ENCODE results near the gene AVPR1B.

AVPR1B gene

DNA sequence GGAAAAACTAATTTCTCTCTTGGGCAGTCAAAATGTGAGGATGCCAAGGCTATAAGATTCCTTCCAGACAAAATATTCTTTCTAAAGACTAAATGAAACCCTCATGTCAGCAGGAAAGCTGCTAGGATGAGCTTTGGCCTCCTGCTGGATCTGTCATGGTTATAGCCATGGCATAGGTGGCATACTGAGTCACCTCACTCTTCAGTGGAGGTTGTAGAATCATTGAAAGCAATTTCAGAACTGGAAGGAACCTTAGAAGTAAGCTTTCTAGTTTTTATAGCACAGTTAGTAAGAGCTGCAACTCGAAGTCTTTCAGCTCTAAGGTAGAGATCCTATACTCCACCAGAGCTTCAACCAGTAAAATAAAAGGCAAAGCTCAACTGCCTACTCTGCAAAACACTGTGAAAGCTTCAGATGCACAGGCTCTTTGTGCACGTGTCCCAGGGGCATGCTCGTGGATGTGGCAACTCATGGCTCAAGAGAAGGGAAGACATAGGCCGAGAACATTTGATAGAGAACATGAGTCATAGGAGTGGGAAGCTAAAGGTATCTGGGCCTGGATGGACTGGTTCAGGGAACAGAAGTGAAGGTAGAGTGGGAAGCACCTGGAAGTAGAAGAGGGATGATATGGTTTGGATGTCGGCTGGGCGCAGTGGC, 5.8 kb downstream of the AVPR1B start:
- DNase-seq = no peak

DNA sequence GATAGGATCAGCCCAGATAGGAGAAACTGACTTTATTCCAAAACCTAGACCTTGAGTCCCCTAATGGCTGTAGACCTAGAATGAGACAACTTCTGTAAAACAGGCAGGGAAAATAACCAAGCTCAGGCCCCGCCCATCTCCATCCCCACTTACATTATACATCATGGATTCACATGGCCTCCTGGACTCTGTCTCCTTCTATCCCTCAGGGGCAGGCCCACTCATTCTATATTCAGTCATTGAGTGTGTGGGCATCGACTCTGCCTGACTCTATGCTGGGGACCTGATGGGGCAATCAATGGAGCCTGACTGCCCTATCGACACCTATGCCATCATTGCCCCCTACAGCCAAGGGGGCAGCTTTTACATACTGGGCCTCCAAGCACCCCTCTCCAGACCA, 6.4 kb downstream of the AVPR1B start:
- DNase-seq = no peak

DNA sequence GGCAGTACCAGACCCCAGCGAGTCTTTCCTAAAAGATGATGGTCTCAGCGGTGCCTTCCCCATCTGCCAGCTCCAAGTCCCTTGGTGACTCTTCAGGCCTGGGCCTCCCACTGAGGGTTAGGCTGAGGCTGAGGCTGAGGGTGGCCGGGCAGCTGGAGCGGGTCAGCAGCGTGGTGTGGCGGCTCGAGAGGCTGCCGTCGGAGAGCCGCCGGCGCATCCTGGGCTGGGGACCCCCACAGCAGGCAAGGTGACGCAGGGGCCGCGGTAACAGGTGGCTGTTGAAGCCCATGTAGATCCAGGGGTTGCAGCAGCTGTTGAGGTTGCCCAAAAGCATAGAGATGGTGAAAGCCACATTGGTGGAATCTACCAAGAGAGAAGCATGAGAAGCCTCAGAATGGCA, 7.0 kb downstream of the AVPR1B start:
- DNase-seq = no peak

DNA sequence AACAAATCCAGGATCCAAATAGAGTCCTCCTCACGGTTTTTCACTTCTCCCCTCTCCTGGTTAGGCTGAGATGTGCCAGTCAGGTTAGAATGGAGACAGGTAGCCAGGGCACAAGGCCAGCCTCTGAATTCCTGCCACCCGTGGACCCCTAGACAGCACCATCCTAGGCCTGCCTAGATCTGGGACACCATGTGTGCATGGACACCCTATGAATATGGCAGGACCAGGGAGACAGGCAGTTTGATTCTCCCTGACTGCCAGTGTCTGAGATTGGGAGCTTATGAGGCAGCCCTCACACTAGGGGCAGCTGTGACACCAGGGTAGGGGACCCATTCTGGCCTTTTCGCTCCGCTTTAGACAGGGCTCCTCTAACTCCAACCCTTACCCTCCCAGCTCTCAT, 7.5 kb downstream of the AVPR1B start:
- DNase-seq = no peak

DNA sequence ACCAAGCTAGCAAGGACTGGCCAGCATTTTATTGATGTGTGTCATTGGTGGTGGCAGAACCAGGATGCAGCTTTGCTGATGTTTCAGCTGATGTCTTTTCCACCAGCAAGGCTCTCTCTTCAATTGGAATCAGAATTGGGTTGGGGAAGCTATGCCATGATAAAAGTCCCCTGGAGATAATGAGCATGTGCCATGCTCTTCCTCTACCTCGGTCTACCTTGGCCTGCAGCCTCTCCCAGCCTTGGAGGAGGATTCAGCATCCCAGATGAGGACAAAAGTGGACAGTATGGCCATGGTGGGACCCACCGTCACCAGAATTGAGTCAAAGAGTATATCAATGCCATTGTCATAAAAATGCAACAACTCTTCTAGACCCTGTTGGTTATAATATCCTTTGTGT, 8.6 kb downstream of the AVPR1B start:
- DNase-seq = no peak

DNA sequence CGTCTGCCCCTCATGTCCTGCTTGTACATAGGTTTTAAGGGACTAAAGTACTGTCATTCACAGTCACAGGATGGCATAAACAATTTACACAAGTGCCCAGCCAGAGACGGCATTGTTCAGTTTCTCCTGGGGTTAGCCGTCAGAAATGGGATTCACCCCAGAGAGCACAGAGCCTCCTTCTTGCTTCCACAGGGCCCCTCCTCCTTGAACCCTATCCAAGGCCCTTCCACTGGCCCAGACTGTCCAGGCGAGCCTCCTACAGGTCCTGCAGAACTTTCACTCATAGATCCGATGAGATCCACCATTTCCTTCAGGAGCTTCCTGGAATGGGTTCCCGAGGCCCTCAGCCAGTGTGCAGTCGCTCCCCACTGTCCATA, 10.0 kb downstream of the AVPR1B start:
- no peak for DNase-seq

DNA sequence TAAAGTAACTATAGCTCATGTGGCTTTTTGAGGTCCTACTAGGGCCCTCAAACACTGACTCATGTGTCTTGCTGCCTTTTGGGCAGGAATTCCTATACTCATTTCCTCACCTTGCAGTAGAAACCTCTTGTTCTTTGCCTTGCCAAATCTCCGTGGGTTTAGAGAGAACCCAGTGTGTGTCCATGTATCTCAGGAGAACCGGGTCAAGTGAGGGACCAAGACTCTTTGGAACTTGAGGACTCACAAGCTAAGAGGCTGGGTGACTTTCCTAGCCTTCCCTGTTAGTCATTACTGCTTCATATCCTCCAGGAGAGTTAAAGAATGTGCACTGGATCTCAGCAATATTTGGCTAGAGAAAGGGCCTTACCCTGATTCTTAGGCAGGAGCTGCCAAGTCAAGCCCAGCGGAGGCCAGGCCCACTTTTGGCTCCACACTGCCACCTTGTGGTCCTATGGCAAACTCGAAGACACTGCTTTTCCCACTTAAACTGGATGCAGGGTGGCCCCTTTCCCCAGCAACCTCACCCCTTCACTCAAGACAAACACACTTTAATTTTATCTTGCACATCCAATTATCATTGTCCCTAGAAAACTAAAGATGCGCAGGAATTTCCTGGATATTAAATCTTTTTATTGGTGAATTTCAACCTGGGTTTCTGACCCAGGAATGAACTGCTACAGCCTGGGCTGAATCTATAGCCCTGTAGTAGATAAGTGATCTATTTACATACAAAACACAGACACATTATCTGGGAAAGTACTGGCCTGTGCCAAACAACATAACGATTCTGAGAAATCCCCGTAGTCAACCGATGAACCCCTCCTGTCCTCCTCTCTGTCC, 10.6 kb downstream of the AVPR1B start:
- DNase-seq = peak; percentile 72 to 74

DNA sequence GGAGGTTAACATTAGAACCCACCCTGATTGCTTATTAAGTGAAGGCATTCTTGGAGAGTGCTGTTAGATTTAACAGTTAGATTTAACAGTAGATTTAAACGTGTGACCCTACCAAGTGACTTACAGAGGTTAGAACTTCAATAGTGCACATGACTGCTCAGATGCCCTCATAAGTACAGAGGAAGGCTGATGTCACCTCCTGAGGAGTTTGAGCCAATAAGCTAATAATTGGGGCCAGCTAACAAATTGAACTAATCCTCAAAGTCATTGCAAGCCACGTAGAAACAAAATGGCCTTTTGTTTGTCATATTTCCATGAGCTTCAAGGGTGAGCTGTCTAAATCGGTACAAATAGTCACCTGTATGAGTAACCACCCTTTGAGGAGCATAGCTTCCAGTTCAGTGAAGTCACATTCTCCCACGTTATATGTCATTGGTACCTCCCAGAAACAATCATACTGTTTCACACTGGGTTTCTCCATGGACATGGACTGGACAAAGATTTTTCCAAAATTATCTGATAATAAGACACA, 11.7 kb downstream of the AVPR1B start:
- no peak for DNase-seq

DNA sequence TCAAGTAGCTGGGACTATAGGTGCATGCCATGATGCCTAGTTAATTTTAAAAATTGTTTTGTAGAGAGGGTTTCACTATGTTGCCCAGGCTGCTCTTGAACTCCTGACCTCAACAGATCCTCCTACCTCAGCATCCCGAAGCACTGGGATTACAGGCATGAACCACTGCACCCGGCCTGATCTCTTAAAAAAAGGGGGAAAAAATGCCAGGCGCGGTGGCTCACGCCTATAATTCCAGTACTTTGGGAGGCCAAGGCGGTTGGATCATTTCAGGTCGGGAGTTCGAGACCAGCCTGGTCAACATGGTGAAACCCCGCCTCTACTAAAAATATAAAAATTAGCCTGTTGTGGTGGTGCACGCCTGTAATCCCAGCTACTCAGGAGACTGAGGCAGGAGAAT, 13.2 kb downstream of the AVPR1B start:
- no peak for DNase-seq

DNA sequence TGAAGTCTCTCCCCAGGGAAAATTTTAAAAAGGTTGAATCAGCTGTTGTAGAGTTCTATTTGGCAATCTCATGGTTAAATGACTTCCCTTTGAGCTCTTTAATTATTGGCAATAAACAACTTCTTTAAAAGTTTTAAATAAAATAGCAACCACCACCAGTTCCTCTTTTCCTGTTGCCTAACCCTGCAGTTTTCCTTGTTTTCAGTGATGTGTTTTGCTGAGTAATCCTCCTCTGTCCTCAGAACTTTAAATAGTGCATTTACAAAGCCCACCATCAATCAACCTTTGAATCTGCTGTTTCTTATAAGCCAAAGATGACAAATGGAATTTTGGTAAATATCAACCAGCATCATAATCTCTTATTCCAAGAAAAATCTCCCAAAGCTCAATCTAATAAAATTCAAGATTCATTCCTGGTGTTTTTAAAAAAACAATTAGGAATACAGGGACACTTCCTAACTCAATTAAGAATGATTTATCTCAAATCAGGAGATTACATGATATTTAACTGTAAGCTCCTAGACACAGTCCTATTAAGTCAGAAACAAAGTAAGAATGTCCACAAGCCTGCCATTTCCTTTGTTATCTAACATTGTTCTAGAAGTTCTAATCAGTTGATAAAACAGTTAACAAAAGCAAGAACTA, 14.8 kb downstream of the AVPR1B start:
- no peak for DNase-seq

DNA sequence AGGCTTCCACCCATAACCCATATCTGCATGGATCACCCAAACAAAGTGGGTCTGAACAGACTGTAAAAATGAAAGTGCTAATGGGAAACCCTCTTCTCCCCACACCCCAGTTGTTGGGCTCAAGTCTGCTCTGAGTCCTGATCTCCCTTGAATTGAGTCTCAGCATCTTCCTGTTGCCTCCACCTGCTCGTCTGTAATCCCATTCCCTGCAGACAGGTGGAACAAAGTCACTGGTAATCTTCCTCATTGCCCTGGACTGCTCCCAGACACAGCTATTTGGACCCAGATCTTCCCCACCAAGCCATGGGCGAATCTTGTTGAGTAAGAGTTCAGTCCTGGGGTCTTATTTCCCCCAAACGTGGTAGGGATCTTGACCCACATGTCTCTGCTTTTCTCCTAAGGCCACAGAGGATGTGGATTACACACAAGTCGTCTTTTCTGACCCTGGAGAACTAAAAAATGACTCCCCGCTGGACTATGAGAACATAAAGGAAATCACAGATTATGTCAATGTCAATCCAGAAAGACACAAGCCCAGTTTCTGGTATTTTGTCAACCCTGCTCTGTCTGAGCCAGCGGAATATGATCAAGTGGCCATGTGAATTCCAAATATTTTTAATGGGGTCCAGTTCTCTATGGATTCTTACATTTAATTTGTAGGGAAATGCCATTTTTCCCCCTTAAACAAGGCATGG, 15.7 kb downstream of the AVPR1B start:
- DNase-seq = no peak

DNA sequence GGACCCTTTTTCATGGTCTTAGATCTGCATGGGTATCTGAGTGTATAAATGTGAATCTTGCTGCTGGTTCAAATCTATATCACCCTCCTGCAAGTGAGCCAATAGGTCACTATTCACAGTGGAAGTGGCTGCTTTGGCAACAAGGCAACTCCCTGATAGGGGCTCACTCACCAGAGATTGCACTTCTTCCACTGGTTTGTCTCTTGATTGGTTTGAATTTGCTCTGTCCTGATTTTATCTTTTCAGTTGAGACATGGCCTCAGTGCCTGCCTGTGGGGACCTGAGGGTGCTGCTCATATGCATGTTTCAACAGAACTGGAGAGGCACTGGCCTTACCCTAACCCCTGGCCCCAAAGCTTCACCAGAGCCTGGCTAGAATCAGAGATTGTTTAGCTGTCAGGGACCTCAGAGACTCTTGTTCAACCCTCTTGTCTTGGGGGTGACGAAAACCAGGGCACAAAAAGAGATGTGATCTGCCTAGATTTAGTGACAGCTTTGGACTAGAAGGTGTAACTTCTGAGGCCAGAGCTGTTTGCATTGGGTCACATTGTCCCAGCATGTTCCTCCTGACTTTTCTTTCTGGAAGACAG, 16.9 kb downstream of the AVPR1B start:
- DNase-seq = no peak

DNA sequence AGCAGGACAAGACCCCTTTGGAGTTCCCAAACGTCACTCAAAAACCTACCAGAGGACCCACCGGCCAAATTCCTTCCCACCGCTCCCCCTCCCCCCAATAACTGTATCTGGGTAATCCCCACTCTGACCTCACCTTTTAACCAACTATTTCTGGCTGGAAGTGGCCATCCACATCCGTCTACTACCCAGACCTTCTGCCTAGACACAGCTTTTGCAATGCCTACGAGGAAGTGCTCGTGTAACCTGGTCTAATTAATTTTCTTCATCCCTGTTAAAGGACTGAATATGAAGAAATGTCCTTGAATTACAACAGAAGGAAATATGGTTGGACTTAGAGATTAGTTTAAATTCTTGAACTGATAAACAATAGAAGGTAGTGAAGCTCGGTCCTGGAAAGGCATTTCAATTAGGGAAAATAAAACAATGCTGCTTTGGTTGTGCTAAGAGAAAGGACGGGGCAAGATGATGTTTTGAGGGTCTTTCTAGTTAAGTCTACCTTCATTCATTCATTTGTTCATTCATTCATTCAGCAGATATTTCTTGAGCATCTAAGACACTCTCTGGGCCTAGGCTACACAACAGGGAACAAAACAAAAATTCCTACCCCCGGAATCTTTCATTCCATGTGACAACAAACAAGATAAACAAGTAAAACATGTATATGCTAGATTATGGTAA, 18.8 kb downstream of the AVPR1B start:
- DNase-seq = no peak

DNA sequence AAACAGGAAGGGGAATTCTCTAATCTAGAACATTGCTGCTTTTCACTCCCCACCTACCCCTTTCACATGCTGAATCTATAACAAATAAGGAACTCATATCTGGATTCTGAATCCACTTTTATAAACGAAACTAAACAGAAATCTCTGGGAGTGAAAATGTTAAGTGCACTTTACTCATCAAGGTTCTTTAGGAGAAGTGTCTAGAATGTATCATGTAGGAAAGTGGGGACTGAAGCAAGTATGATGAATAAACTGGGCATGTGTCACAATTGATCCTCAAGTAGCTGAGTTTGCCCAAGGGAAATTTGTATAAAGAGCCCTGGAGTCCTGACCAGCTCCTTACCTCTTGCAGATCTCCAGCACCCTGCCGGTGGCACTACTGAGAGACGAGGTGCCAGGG, 19.8 kb downstream of the AVPR1B start:
- no peak for DNase-seq

DNA sequence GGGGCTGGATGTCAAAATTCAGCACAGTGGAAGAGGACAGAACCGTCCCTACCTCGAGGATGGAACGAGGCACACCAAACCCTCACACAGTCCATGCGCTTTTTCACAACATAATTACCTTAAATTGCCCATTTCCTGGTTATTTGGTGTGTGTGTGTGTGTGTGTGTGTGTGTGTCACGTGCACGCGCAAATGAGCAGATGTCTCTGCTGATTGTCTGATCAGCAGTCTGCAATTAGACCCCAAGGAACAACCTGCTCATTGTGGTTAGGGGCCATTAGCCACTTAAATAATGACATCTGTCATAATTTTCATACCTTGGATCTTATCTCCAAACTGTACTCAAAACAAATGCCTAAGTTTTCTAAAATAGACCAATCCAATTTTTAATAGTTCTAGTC, 23.2 kb downstream of the AVPR1B start:
- no peak for DNase-seq

DNA sequence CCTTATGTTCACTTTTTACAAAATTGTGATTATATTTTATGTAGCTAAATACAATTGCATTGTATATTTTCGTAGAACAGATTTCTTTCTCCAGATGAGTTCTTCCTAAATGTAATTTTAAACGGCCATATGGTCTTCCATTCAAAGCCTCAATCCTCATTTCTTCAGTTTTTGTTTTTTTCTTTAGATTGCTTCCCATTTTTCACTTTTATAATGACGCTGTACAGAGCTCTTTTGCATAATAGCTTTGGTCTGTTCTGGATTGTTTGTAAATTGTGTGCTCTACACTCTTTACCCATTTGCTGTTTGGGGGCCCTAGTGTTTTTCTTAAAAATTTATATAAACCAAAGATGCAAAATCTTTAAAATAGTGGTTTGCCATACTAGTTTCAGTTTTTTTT, 27.8 kb downstream of the AVPR1B start:
- DNase-seq = no peak

DNA sequence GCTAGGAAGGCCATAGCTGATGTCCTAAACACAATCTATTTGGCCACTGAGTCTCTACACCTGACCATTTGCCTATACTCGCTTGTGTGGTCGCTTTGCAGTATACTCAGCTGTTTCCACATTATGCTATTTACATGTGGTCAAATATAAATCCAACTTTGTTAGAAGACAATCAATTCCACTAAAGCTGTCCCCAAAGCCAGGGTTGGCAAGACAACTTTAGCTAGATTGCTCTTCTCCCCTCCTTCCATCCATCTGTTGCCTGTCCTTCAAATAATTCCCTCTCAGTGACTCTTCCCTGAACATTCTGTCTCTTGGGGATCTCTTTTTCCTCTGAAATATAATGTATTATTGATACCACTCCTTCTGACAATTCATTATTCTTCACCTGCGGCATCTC, 30.1 kb downstream of the AVPR1B start:
- no peak for DNase-seq

DNA sequence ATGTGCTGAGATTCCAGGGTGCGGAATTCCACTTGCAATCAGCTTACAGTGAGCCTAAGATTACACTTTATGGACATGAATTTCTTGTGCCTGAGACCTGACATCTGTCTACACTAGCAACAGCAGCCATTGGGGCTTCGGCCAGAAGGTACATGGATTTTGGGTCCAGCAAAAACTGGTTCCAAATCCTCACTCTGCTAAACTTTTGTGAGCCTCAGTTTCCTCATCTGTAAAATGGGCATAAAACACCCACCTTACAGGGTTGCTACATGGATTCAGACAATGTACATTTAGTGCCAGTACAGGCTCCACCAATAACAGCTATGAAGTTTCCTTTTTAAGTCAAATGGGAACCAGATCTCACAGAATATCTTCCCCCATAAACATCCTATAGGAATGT, 33.4 kb downstream of the AVPR1B start:
- DNase-seq = no peak

DNA sequence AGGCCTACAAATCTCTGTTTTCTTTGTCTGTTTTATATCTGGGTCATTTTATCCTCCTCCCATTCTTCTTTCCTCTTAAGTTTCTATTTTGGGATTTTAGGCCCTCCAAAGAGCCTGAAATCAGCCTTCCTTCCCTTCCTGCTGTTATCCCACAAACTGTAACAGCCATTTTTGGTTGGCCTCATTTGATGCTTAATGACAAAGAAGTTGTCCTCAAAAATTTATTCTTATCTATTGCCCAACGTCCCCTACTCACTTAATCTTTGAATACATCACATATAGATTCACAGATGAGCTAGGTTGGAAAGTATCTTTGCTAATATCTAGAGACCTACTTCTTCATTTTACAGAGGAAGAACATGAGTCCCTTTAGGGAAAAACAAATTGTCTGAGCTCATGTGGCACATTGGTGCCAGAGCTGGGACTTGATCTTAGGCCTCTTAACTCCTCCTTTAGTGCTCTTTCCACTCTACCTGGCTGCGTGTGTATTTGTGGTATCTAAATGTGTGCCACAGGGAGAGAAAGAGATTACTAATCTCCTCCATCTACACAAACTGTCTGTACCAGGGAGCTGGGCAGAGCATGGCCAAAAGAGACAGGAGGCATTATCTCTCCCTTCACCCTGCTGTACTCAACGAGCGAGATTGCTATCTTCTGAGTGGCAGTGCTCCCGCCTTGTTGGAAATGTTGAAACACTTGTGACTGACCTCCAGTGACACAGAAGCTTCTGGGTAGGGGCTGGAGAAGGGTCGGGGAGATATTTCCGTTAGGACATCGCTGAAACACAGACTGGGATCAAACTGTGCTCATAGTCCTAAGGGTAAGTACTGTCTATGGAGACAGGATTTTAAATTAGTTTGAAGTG, 34.1 kb downstream of the AVPR1B start:
- DNase-seq = no peak

DNA sequence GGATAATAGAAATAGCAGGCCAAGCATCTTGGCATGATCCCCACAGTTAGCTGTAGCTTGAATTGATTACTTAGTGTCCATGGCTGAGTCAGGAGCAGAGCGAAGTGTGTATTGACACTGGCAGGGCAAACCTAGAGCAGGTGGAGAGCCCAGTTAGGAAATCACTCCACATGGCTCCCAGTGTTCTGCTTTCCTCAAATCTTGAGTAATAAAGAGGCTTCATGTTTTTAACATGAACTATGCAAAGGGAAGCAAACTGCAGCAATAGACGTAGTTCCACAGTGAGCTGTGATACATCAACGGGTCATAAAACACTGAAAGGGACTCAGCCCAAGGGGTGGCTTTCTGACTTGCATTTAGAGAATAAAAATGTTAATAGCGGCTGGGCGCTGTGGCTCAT, 35.3 kb downstream of the AVPR1B start:
- no peak for DNase-seq

Measured in CD4-positive, alpha-beta T cell treated with Interleukin-1 beta for 1 hour (primary cell).